Measurements from ENCODE around the gene WDR54.
A peak's percentile ranks its signal among the peaks of the same experiment; 100 is the strongest.

WDR54 gene

DNA sequence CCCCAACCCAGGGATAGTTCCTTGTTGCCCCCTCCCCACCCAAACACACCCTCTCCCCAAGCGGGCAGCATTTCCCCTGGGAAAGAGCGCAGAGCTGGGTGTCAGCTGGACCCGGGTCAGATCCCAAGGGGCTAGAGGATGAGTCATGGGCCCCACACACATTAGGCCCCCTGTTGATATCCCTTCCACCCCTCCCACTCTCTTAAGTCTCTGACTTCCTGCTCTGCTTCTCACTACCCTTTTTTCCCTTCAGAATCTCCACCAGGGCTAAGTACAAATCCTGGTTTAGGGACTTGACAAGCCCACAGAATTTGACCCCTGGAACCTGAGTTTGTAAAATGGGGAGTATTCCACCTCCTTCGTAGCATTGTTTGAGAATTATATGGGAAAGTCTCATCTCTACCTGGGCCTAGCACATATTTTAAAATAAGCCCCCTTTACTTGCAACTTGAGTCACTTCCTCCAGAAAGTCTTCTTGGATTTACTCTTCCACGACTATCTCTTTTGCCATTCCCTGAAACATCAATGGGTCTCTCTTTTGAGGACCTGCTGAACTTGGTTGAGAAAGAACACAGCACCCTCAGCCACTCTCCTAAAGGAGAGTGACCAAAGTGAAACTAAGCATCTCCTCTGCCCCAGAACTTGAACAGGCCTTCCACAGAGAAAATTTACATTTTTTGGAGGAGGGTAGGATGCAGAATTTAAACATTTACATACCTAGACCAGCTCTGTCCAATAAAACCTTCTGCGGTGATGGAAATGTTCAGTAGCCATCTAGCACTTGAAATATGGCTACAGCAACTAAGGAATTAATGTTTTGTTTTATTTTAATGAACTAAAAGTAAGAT, 15.5 kb downstream of the WDR54 start:
- no peaks in the 10 kb centered on the region for H3K79me2 ChIP-seq (ENCODE audit: low read length)
- no peaks in the 10 kb centered on the region for H3K36me3 ChIP-seq (replicated peaks; ENCODE audit: low read depth, low read length)
- H2AFZ ChIP-seq (ENCODE audit: low read depth, low read length): no peak overlapping the region
- no peaks in the 10 kb centered on the region for H3K9me3 ChIP-seq (ENCODE audit: insufficient read depth, low read length)
- H3K27me3 ChIP-seq (ENCODE audit: low read depth, low read length): no peaks in the 10 kb centered on the region
- H3K4me2 ChIP-seq (ENCODE audit: low read length): peak overlapping the region; percentile 62
- H3K4me1 ChIP-seq (ENCODE audit: low read length): peaks cover 35% of the 10 kb centered on the region
- peak overlapping the region; percentile 41 for H3K4me3 ChIP-seq (ENCODE audit: low read length)
- H4K20me1 ChIP-seq (ENCODE audit: insufficient read depth, low read length): no peaks in the 10 kb centered on the region
- peak overlapping the region; percentile 44 for H3K27ac ChIP-seq (ENCODE audit: low read length)
- H3K9ac ChIP-seq (ENCODE audit: low read length): no peak overlapping the region
- TF ChIP-seq CTCF (IDR thresholded peaks at IDR 0.05; ENCODE audit: low read depth, low read length) (no peak), EZH2phosphoT487 (IDR thresholded peaks at IDR 0.05; ENCODE audit: low read depth) (no peak)

- H3K79me2 ChIP-seq (ENCODE audit: low read length): no peaks in the 10 kb centered on the region
- no peaks in the 10 kb centered on the region for H3K36me3 ChIP-seq (replicated peaks; ENCODE audit: low read depth, low read length)
- H2AFZ ChIP-seq (ENCODE audit: low read depth, low read length): no peak overlapping the region
- no peak overlapping the region for H3K4me3 ChIP-seq (ENCODE audit: low read length)
- H3K4me2 ChIP-seq (ENCODE audit: low read length): no peak overlapping the region
- no peaks in the 10 kb centered on the region for H3K27me3 ChIP-seq (ENCODE audit: low read depth, low read length)
- H4K20me1 ChIP-seq (ENCODE audit: insufficient read depth, low read length): no peaks in the 10 kb centered on the region
- H3K4me1 ChIP-seq (ENCODE audit: low read length): peaks cover 35% of the 10 kb centered on the region
- no peak overlapping the region for H3K27ac ChIP-seq (ENCODE audit: low read length)
- TF ChIP-seq EZH2phosphoT487 (IDR thresholded peaks at IDR 0.05; ENCODE audit: low read depth): no peak
- TF ChIP-seq CTCF (IDR thresholded peaks at IDR 0.05; ENCODE audit: low read depth, low read length): no peak
- H3K9me3 ChIP-seq (ENCODE audit: insufficient read depth, low read length): no peaks in the 10 kb centered on the region
- H3K9ac ChIP-seq (ENCODE audit: low read length): no peak overlapping the region
Measured at GRCh38 chr2:74438248-74438647, 16.7 kb downstream of the WDR54 start.

- H3K9me3 ChIP-seq (ENCODE audit: insufficient read depth, low read length): no peaks in the 10 kb centered on the region
- peaks cover 44% of the 10 kb centered on the region for H3K4me1 ChIP-seq (ENCODE audit: low read length)
- H3K27me3 ChIP-seq (ENCODE audit: low read depth, low read length): no peaks in the 10 kb centered on the region
- no peaks in the 10 kb centered on the region for H4K20me1 ChIP-seq (ENCODE audit: insufficient read depth, low read length)
- no peaks in the 10 kb centered on the region for H3K36me3 ChIP-seq (replicated peaks; ENCODE audit: low read depth, low read length)
- no peaks in the 10 kb centered on the region for H3K79me2 ChIP-seq (ENCODE audit: low read length)
- peak overlapping the region; percentile 94 for H3K4me2 ChIP-seq (ENCODE audit: low read length)
- H3K27ac ChIP-seq (ENCODE audit: low read length): no peak overlapping the region
- peak overlapping the region; percentile 72; the same call in 1 of the 2 replicates for H3K9ac ChIP-seq (ENCODE audit: low read length)
- no peak overlapping the region for H2AFZ ChIP-seq (ENCODE audit: low read depth, low read length)
- peak overlapping the region; percentile 82 for H3K4me3 ChIP-seq (ENCODE audit: low read length)
- TF ChIP-seq EZH2phosphoT487 (IDR thresholded peaks at IDR 0.05; ENCODE audit: low read depth) (no peak), CTCF (IDR thresholded peaks at IDR 0.05; ENCODE audit: low read depth, low read length) (no peak)
Measured at GRCh38 chr2:74439373-74439772, 17.8 kb downstream of the WDR54 start.

- Histone ChIP-seq H3K79me2 (ENCODE audit: low read length) (no peaks in the 10 kb centered on the region), H3K9me3 (ENCODE audit: insufficient read depth, low read length) (no peaks in the 10 kb centered on the region), H3K4me3 (ENCODE audit: low read length) (peak overlapping the region; percentile 82), H3K27ac (ENCODE audit: low read length) (no peak overlapping the region), H3K4me2 (ENCODE audit: low read length) (peak overlapping the region; percentile 94), H2AFZ (ENCODE audit: low read depth, low read length) (peak overlapping the region; percentile 51; the same call in 1 of the 2 replicates), H3K4me1 (ENCODE audit: low read length) (peaks cover 49% of the 10 kb centered on the region), H4K20me1 (ENCODE audit: insufficient read depth, low read length) (no peaks in the 10 kb centered on the region), H3K9ac (ENCODE audit: low read length) (peak overlapping the region; percentile 72), H3K36me3 (replicated peaks; ENCODE audit: low read depth, low read length) (no peaks in the 10 kb centered on the region), H3K27me3 (ENCODE audit: low read depth, low read length) (no peaks in the 10 kb centered on the region)
- TF ChIP-seq EZH2phosphoT487 (IDR thresholded peaks at IDR 0.05; ENCODE audit: low read depth): no peak
- TF ChIP-seq CTCF (IDR thresholded peaks at IDR 0.05; ENCODE audit: low read depth, low read length): no peak
Measured at GRCh38 chr2:74439803-74440377, 18.4 kb downstream of the WDR54 start.
